HG03469 (cell line): Measurements from ENCODE around the gene WDFY4.

ENCODE experiments used
- ATAC-seq: cut with Tn5 transposase; IDR thresholded peaks from one replicate; pipeline ENCODE4 v1.9.1; 2021; ENCODE audit warnings: mild to moderate bottlenecking, moderate library complexity, moderate number of reproducible peaks; ENCODE audit not compliant: unreplicated experiment

Gene WDFY4

GRCh38 chr10:48768144-48768766 is 83.6 kb downstream of the WDFY4 start:
- no peak for ATAC-seq

GRCh38 chr10:48768926-48769325 is 84.3 kb downstream of the WDFY4 start:
- no peak for ATAC-seq

- ATAC-seq: no peak
These were observed 85.2 kb downstream of the WDFY4 start for GRCh38 chr10:48769706-48770435.

- ATAC-seq: no peak
These were observed 86.0 kb downstream of the WDFY4 start for GRCh38 chr10:48770561-48771089.

- no peak for ATAC-seq
These were observed 86.6 kb downstream of the WDFY4 start for GRCh38 chr10:48771234-48771633.

- no peak for ATAC-seq
These were observed 87.4 kb downstream of the WDFY4 start for GRCh38 chr10:48772059-48772458.

GRCh38 chr10:48773580-48773979 is 88.9 kb downstream of the WDFY4 start:
- ATAC-seq: no peak

- ATAC-seq: no peak
These were observed 89.9 kb downstream of the WDFY4 start for GRCh38 chr10:48774416-48775205.

- no peak for ATAC-seq
These were observed 90.5 kb downstream of the WDFY4 start for GRCh38 chr10:48775206-48775517.

- no peak for ATAC-seq
These were observed 91.4 kb downstream of the WDFY4 start for GRCh38 chr10:48776005-48776522.

- no peak for ATAC-seq
These were observed 91.9 kb downstream of the WDFY4 start for GRCh38 chr10:48776528-48776927.

- no peak for ATAC-seq
These were observed 92.4 kb downstream of the WDFY4 start for GRCh38 chr10:48777110-48777509.

- no peak for ATAC-seq
These were observed 93.7 kb downstream of the WDFY4 start for GRCh38 chr10:48778193-48778857.

GRCh38 chr10:48779077-48779476 is 94.4 kb downstream of the WDFY4 start:
- ATAC-seq: no peak

GRCh38 chr10:48779546-48780152 is 95.0 kb downstream of the WDFY4 start:
- no peak for ATAC-seq

- no peak for ATAC-seq
These were observed 95.7 kb downstream of the WDFY4 start for GRCh38 chr10:48780341-48780740.

GRCh38 chr10:48782386-48782785 is 97.7 kb downstream of the WDFY4 start:
- no peak for ATAC-seq

- no peak for ATAC-seq
These were observed 99.4 kb downstream of the WDFY4 start for GRCh38 chr10:48784031-48784430.

GRCh38 chr10:48785796-48786195 is 101.1 kb downstream of the WDFY4 start:
- ATAC-seq: no peak

GRCh38 chr10:48786606-48787282 is 102.1 kb downstream of the WDFY4 start:
- no peak for ATAC-seq
